HG03457 (cell line): Measurements from ENCODE around the gene CIBAR2.
"Not testable (repeated sequence)": the region's sequence is repeated elsewhere in the genome, so short reads cannot be mapped to it uniquely, and the experiment has no call there.

ENCODE experiments used
- ATAC-seq: cut with Tn5 transposase; IDR thresholded peaks from one replicate; pipeline ENCODE4 v1.9.1; 2021; ENCODE audit warnings: moderate number of reproducible peaks; ENCODE audit not compliant: unreplicated experiment

The CIBAR2 gene

GRCh38 chr16:85064186-85064585 is 48.1 kb downstream of the CIBAR2 start:
- ATAC-seq: no peak

GRCh38 chr16:85062845-85063244 is 49.4 kb downstream of the CIBAR2 start:
- ATAC-seq: no peak

- ATAC-seq: no peak
Observed at GRCh38 chr16:85062323-85062722, 49.9 kb downstream of the CIBAR2 start.

GRCh38 chr16:85061566-85061965 is 50.7 kb downstream of the CIBAR2 start:
- ATAC-seq: no peak

GRCh38 chr16:85058909-85059308 is 53.4 kb downstream of the CIBAR2 start:
- no peak for ATAC-seq

- ATAC-seq: no peak
Observed at GRCh38 chr16:85057948-85058347, 54.3 kb downstream of the CIBAR2 start.

- ATAC-seq: no peak
Observed at GRCh38 chr16:85057212-85057889, 54.9 kb downstream of the CIBAR2 start.

- ATAC-seq: no peak
Observed at GRCh38 chr16:85056211-85056748, 56.0 kb downstream of the CIBAR2 start.

- ATAC-seq: peak; percentile 78
Observed at GRCh38 chr16:85055493-85056210, 56.6 kb downstream of the CIBAR2 start.

GRCh38 chr16:85054948-85055492 is 57.3 kb downstream of the CIBAR2 start:
- ATAC-seq: no peak

GRCh38 chr16:85054321-85054720 is 58.0 kb downstream of the CIBAR2 start:
- ATAC-seq: not testable (repeated sequence)

GRCh38 chr16:85052536-85052935 is 59.7 kb downstream of the CIBAR2 start:
- no peak for ATAC-seq

- ATAC-seq: no peak
Observed at GRCh38 chr16:85051683-85052082, 60.6 kb downstream of the CIBAR2 start.

GRCh38 chr16:85051067-85051581 is 61.1 kb downstream of the CIBAR2 start:
- no peak for ATAC-seq

GRCh38 chr16:85049706-85050305 is 62.5 kb downstream of the CIBAR2 start:
- ATAC-seq: no peak

GRCh38 chr16:85048921-85049562 is 63.2 kb downstream of the CIBAR2 start:
- no peak for ATAC-seq
